HL-60 (cell line): Measurements from ENCODE around the gene FBXO24.

Experiments
- DNase-seq, 2 experiments: peaks; one replicate each; pipeline ENCODE4 v3.0.0-alpha.2; 2010 to 2020; ENCODE audit warnings: low read depth in 1 of 2, low spot score in 1 of 2
- H3K27ac ChIP-seq: fragments of 250-450 bp; sonication (Bioruptor Pico); replicated peaks from 2 replicates; pipeline ENCODE4 v1.5.1; 2020; ENCODE audit warnings: mild to moderate bottlenecking, moderate library complexity
- H3K27me3 ChIP-seq: fragments of 250-450 bp; sonication (Bioruptor Pico); 2 replicates; pipeline ENCODE4 v1.5.1; 2021; ENCODE audit warnings: mild to moderate bottlenecking, moderate library complexity; ENCODE audit not compliant: insufficient read depth, poor library complexity, severe bottlenecking
- H3K4me3 ChIP-seq: replicated peaks from 2 replicates; pipeline ENCODE4 v1.5.1; 2011; ENCODE audit warnings: mild to moderate bottlenecking, control low read depth, low read length; ENCODE audit not compliant: insufficient read depth
- GABPA ChIP-seq: IDR thresholded peaks from 2 replicates; pipeline ENCODE4 v1.6.1; 2012; ENCODE audit warnings: low read depth
- POLR2AphosphoS5 ChIP-seq: IDR thresholded peaks from 2 replicates; pipeline ENCODE4 v1.6.1; 2012; ENCODE audit warnings: low read depth
- SPI1 ChIP-seq: IDR thresholded peaks from 2 replicates; pipeline ENCODE4 v1.6.1; 2012; ENCODE audit warnings: low read depth, mild to moderate bottlenecking, borderline replicate concordance
- TF ChIP-seq, protein P1 (sequence below): IDR thresholded peaks from 2 replicates; pipeline ENCODE4 v1.6.1; 2012; ENCODE audit warnings: low read depth; ENCODE audit not compliant: insufficient replicate concordance
- TF ChIP-seq, protein P2 (sequence below): IDR thresholded peaks from one replicate; pipeline ENCODE4 v1.5.1; 2011; ENCODE audit warnings: low read length, control low read depth, inconsistent platforms; ENCODE audit not compliant: insufficient read depth

FBXO24 gene

DNA sequence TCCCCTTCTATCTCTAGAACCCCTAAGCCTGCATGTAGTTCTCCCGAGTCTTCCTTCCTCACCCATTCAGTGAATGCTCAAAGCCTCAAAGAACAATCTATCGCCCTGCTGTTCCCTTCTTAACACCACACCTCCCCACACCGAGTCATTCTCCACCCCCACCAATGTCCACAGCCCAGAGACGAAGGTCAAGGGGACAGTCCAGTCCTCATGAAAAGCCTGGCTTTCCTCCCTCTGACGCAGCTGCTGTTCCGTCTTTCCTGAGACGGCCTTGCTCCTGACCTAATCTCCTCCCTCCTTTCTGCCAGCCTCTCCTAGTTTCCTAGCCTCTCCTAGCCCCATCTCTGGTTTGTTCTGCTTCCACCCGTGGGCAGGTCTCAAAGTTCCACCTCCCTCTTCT lies 35.4 kb downstream of the FBXO24 start:
- no peak overlapping the region for H3K4me3 ChIP-seq
- DNase-seq: no peak
- TF ChIP-seq POLR2AphosphoS5 (no peak), SPI1 (no peak), GABPA (no peak)
- TF ChIP-seq, protein P1, sequence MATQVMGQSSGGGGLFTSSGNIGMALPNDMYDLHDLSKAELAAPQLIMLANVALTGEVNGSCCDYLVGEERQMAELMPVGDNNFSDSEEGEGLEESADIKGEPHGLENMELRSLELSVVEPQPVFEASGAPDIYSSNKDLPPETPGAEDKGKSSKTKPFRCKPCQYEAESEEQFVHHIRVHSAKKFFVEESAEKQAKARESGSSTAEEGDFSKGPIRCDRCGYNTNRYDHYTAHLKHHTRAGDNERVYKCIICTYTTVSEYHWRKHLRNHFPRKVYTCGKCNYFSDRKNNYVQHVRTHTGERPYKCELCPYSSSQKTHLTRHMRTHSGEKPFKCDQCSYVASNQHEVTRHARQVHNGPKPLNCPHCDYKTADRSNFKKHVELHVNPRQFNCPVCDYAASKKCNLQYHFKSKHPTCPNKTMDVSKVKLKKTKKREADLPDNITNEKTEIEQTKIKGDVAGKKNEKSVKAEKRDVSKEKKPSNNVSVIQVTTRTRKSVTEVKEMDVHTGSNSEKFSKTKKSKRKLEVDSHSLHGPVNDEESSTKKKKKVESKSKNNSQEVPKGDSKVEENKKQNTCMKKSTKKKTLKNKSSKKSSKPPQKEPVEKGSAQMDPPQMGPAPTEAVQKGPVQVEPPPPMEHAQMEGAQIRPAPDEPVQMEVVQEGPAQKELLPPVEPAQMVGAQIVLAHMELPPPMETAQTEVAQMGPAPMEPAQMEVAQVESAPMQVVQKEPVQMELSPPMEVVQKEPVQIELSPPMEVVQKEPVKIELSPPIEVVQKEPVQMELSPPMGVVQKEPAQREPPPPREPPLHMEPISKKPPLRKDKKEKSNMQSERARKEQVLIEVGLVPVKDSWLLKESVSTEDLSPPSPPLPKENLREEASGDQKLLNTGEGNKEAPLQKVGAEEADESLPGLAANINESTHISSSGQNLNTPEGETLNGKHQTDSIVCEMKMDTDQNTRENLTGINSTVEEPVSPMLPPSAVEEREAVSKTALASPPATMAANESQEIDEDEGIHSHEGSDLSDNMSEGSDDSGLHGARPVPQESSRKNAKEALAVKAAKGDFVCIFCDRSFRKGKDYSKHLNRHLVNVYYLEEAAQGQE: no peak
- TF ChIP-seq, protein P2, sequence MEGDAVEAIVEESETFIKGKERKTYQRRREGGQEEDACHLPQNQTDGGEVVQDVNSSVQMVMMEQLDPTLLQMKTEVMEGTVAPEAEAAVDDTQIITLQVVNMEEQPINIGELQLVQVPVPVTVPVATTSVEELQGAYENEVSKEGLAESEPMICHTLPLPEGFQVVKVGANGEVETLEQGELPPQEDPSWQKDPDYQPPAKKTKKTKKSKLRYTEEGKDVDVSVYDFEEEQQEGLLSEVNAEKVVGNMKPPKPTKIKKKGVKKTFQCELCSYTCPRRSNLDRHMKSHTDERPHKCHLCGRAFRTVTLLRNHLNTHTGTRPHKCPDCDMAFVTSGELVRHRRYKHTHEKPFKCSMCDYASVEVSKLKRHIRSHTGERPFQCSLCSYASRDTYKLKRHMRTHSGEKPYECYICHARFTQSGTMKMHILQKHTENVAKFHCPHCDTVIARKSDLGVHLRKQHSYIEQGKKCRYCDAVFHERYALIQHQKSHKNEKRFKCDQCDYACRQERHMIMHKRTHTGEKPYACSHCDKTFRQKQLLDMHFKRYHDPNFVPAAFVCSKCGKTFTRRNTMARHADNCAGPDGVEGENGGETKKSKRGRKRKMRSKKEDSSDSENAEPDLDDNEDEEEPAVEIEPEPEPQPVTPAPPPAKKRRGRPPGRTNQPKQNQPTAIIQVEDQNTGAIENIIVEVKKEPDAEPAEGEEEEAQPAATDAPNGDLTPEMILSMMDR: no peak
- no peaks in the 10 kb centered on the region for H3K27me3 ChIP-seq
- H3K27ac ChIP-seq: no peak overlapping the region

DNA sequence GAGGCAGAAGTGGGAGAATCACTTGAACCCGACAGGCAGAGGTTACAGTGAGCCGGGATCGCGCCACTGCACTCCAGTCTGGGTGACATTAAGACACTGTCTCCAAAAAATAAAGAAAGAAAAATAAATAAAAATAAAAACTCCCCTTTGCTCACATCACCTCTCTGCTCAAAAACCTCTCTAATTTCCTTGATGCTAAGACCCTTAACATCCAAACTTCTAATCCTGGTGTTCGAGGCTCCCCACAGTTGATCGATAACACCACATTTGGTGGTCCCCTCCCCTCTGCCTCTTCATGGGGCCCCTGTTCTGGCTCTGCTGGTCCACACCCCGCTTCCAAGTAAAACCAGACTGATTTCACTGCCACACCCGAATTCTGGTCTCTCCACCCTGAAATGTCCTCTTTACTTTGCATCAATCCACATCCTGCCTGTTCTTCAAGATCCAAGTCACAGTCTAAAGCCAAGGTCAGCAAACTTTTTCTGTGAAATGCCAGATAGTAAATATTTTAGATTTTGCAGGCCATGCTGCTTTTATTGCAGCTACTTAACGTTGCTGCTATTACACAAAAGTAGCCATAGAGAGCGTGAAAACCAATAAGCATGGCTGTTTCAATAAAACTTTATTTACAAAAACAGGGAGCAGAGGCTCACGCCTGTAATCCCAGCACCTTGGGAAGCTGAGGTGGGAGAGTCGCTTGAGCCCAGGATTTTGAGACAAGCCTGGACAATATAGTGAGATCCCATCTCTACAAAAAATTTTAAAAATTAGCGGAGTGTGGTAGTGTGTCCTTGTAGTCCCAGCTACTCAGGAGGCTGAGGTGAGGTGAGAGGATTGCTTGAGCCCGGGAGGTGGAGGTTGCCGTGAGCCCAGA lies 38.1 kb downstream of the FBXO24 start:
- Histone ChIP-seq H3K27ac (no peak overlapping the region), H3K4me3 (no peak overlapping the region), H3K27me3 (no peaks in the 10 kb centered on the region)
- TF ChIP-seq GABPA (no peak), POLR2AphosphoS5 (no peak), SPI1 (no peak)
- TF ChIP-seq, protein P1: no peak
- TF ChIP-seq, protein P2: no peak
- DNase-seq: no peak

DNA sequence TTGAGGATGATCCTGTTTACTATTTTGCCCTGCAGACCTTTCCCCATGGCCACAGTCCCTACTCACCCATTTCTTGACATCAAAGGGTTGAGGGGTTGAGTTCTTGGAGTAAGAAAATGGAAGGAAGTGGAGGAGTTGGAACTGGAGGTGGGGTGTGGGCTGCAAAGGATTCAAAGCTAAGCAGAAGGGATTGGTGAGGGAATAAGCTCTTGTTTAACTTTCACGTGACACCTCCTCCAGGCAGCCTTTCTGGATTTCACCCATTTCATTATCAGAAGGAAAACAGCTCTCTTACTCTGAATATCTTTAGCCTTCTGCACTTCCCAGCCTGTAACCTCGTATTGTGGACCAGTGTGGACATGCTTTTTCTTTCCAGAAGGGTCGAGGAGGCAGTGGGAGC lies 39.9 kb downstream of the FBXO24 start:
- Histone ChIP-seq H3K27ac (no peak overlapping the region), H3K27me3 (no peaks in the 10 kb centered on the region), H3K4me3 (peak overlapping the region; percentile 29; the same call in 1 of the 2 replicates)
- no peak for TF ChIP-seq GABPA
- TF ChIP-seq SPI1: no peak
- TF ChIP-seq POLR2AphosphoS5: no peak
- TF ChIP-seq, protein P2: no peak
- TF ChIP-seq, protein P1: no peak
- no peak for DNase-seq
